ENCODE data around the gene MAGOH. TPM values are rescaled to one million over a fixed set of nuclear protein-coding genes. Genes with fewer than 3 reads are reported as not detected.
A peak's percentile ranks its signal among the peaks of the same experiment; 100 is the strongest.

MAGOH gene
- total and polyA plus RNA-seq, 9 of the 15 experiments (the other 6 are each of a cell fraction or from before 2014, with no cell fraction given) = 102 to 342 (median 135) TPM

- H3K9ac ChIP-seq (ENCODE audit: insufficient read depth in 1 of 2, low read depth in 2 of 2, low read length in 2 of 2) = 0 out of 4 replicates have a peak overlapping the region, but pooled peaks of 1 of the 2 experiments have one; percentile 10
- H3K4me3 ChIP-seq = no peak overlapping the region
- no peak for DNase-seq (ENCODE audit: extremely low read depth in 1 of 4, low spot score in 3 of 4)
- intact Hi-C loops (cut with micrococcal nuclease) (no loop called here), in situ Hi-C loops (cut with MboI) (loop anchor here (5.0 kb wide), 1 partner anchor 117 kb away; no protein-coding TSS in a partner anchor)
- H3K27me3 ChIP-seq (ENCODE audit: control insufficient read depth in 2 of 2, insufficient read depth in 2 of 2, low read length in 2 of 2) = no peaks in the 10 kb centered on the region
- H3K9me3 ChIP-seq (replicated peaks; ENCODE audit: control insufficient read depth, insufficient read depth, low read depth, low read length) = no peaks in the 10 kb centered on the region
- FAIRE-seq = no peak
- CTCF ChIA-PET (ENCODE audit: low intra/inter-chr PET ratio) = interaction anchor here (5.9 kb wide), 1 partner anchor 117 kb away, joined by 123 read pairs; no protein-coding TSS in a partner anchor
- H2AFZ ChIP-seq (ENCODE audit: low read depth, low read length) = no peak overlapping the region
- H4K20me1 ChIP-seq (replicated peaks; ENCODE audit: control insufficient read depth, insufficient read depth, low read length) = peaks cover 10% of the 10 kb centered on the region; the same call in 1 of the 2 replicates
- H3K4me2 ChIP-seq (ENCODE audit: insufficient read depth, low read length) = no peak overlapping the region
- no peaks in the 10 kb centered on the region for H3K79me2 ChIP-seq (ENCODE audit: control insufficient read depth, insufficient read depth, low read length)
- BruUV-seq (replicated peaks) = no TSS peak
- no peak for ATAC-seq
- WGBS (ENCODE audit: insufficient coverage, low coverage, missing lambda C conversion rate) = 96% methylated on average over 3 of the region's 3 CpGs
- no peak overlapping the region for H3K27ac ChIP-seq (ENCODE audit: extremely low read depth, low read depth, low read length)
- peaks cover 91% of the 10 kb centered on the region for H3K36me3 ChIP-seq (ENCODE audit: control insufficient read depth, insufficient read depth, low read length)
- H3K4me1 ChIP-seq (replicated peaks in 1 of 2; ENCODE audit: control insufficient read depth in 2 of 2, insufficient read depth in 2 of 2, low read length in 2 of 2) = peaks cover 6% of the 10 kb centered on the region in 2 experiments; a peak in 2 of 5 replicates
- H3K9me1 ChIP-seq (ENCODE audit: control insufficient read depth, insufficient read depth, low read length) = peaks cover 3% of the 10 kb centered on the region
- POLR2A ChIA-PET = no interaction called here
- TF ChIP-seq JUNB (CRISPR knock-in tag; conservative IDR thresholded peaks at IDR 0.05) = no peak
- no peak for TF ChIP-seq ZNF717 (CRISPR knock-in tag; IDR thresholded peaks at IDR 0.05)
Observed at GRCh38 chr1:53275566-53275965, 37.2 kb upstream of the MAGOH start.

- DNase-seq (ENCODE audit: extremely low read depth in 1 of 4, low spot score in 3 of 4) = no peak
- H3K4me3 ChIP-seq = no peak overlapping the region
- ATAC-seq = no peak
- peaks cover 3% of the 10 kb centered on the region for H3K9me1 ChIP-seq (ENCODE audit: control insufficient read depth, insufficient read depth, low read length)
- CTCF ChIA-PET (ENCODE audit: low intra/inter-chr PET ratio) = interaction anchor here (0.5 kb wide), 1 partner anchor 360 kb away, joined by 4 read pairs; no protein-coding TSS in a partner anchor
- H2AFZ ChIP-seq (ENCODE audit: low read depth, low read length) = no peak overlapping the region
- in situ Hi-C loops (cut with MboI) (loop anchor here (5.0 kb wide), 1 partner anchor 118 kb away; no protein-coding TSS in a partner anchor), intact Hi-C loops (cut with micrococcal nuclease) (no loop called here)
- peaks cover 10% of the 10 kb centered on the region; the same call in 1 of the 2 replicates for H4K20me1 ChIP-seq (replicated peaks; ENCODE audit: control insufficient read depth, insufficient read depth, low read length)
- peaks cover 91% of the 10 kb centered on the region for H3K36me3 ChIP-seq (ENCODE audit: control insufficient read depth, insufficient read depth, low read length)
- H3K4me1 ChIP-seq (replicated peaks in 1 of 2; ENCODE audit: control insufficient read depth in 2 of 2, insufficient read depth in 2 of 2, low read length in 2 of 2) = peaks cover 6% of the 10 kb centered on the region in 2 experiments; a peak in 2 of 5 replicates
- no peaks in the 10 kb centered on the region for H3K9me3 ChIP-seq (replicated peaks; ENCODE audit: control insufficient read depth, insufficient read depth, low read depth, low read length)
- no TSS peak for BruUV-seq (replicated peaks)
- 93% methylated on average over 13 of the region's 13 CpGs for WGBS (ENCODE audit: insufficient coverage, low coverage, missing lambda C conversion rate)
- no peak for FAIRE-seq
- no peaks in the 10 kb centered on the region for H3K79me2 ChIP-seq (ENCODE audit: control insufficient read depth, insufficient read depth, low read length)
- no peak overlapping the region for H3K27ac ChIP-seq (ENCODE audit: extremely low read depth, low read depth, low read length)
- peak overlapping the region in 1 of 2 experiments; percentile 72; a peak in 2 of 4 replicates for H3K9ac ChIP-seq (ENCODE audit: insufficient read depth in 1 of 2, low read depth in 2 of 2, low read length in 2 of 2)
- POLR2A ChIA-PET = interaction anchor here (0.6 to 0.9 kb wide), 3 partner anchors 14 to 129 kb away, joined by 3 to 5 read pairs (median 4); no protein-coding TSS in a partner anchor
- TF ChIP-seq POLR2G (IDR thresholded peaks at IDR 0.05; ENCODE audit: low read depth, low read length) (0 out of 2 replicates have a peak, but pooled peaks have one; percentile 21), ZFP1 (CRISPR knock-in tag; IDR thresholded peaks at IDR 0.05) (no peak), CEBPB (tag; IDR thresholded peaks at IDR 0.05) (no peak)
- H3K27me3 ChIP-seq (ENCODE audit: control insufficient read depth in 2 of 2, insufficient read depth in 2 of 2, low read length in 2 of 2) = no peaks in the 10 kb centered on the region
- no peak overlapping the region for H3K4me2 ChIP-seq (ENCODE audit: insufficient read depth, low read length)
Observed at GRCh38 chr1:53274541-53275185, 36.3 kb upstream of the MAGOH start.

All from K562 (cell line).